ENCODE results near the gene IGF2BP1.

Gene IGF2BP1

DNA sequence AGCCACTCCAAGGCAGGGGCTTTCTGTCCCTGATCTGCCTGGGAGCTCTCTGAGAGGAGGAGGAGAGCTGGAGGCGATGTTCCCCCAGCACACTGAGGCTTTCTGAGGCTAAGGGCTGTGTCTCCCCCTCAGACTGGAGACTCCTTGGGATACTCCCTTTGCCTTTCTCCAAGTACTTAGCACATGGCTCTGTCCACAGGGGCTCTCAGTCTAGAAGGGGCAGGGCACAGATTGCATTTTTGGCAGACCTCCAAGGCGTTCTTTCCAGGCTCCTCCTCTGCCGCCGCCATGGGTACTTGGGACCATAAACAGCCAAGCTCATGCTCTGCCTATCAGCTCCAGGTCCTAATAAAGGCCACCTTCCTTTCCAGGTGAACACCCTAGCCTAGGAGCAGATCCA lies 27.0 kb upstream of the IGF2BP1 start:
- TF ChIP-seq, protein P1, sequence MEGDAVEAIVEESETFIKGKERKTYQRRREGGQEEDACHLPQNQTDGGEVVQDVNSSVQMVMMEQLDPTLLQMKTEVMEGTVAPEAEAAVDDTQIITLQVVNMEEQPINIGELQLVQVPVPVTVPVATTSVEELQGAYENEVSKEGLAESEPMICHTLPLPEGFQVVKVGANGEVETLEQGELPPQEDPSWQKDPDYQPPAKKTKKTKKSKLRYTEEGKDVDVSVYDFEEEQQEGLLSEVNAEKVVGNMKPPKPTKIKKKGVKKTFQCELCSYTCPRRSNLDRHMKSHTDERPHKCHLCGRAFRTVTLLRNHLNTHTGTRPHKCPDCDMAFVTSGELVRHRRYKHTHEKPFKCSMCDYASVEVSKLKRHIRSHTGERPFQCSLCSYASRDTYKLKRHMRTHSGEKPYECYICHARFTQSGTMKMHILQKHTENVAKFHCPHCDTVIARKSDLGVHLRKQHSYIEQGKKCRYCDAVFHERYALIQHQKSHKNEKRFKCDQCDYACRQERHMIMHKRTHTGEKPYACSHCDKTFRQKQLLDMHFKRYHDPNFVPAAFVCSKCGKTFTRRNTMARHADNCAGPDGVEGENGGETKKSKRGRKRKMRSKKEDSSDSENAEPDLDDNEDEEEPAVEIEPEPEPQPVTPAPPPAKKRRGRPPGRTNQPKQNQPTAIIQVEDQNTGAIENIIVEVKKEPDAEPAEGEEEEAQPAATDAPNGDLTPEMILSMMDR (IDR thresholded peaks at IDR 0.05; ENCODE audit: low read depth, low read length, missing control alignments): no peak
- no peak for DNase-seq (ENCODE audit: low read depth)
- H3K4me3 ChIP-seq (ENCODE audit: low read depth, low read length): no peak overlapping the region

DNA sequence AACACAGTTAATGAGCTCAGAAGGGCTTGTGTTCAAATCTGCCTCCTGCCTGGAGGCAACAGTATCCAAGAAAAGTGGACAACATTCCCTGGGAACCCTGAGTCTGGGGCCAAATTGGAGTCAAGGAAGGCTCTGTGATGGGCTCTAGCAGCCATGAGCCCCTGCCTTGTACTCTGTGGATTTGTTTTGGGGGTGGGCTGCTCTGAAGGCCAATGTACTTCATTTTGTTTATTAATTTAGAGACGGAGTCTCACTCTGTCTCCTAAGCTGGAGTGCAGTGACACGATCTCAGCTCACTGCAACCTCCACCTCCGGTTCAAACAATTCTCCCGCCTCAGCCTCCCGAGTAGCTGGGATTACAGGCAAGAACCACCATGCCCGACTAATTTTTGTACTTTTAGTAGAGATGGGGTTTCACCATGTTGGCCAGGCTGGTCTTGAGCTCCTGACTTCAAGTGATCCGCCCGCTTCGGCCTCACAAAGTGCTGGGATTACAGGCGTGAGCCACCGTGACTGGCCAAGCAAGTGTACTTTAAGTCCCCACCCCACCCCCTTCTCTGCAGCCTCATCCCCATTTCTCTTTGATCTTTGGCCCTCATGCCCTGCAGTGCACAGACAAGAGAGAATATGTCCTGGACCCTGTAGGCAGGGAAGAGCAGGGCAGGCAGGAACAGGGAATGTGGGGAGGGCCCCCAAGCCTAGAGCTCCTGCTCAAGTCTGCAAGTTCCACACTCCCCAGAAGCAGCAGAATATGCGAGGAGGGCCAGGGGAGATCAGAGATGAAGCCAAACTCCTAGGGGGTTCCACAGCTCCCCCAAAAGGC lies 26.1 kb upstream of the IGF2BP1 start:
- H3K4me3 ChIP-seq (ENCODE audit: low read depth, low read length): no peak overlapping the region
- no peak for DNase-seq (ENCODE audit: low read depth)
- TF ChIP-seq, protein P1 (IDR thresholded peaks at IDR 0.05; ENCODE audit: low read depth, low read length, missing control alignments): no peak
- in situ Hi-C loops (cut with HindIII; ENCODE audit: low sequenced_read_pairs): no loop called here

More for the DNA sequence above, 27.0 kb upstream of the IGF2BP1 start:
- in situ Hi-C loops (cut with HindIII; ENCODE audit: low sequenced_read_pairs): no loop called here

- DNase-seq (ENCODE audit: low read depth): no peak
- no peak overlapping the region for H3K4me3 ChIP-seq (ENCODE audit: low read depth, low read length)
- TF ChIP-seq, protein P1 (IDR thresholded peaks at IDR 0.05; ENCODE audit: low read depth, low read length, missing control alignments): no peak
- in situ Hi-C loops (cut with HindIII; ENCODE audit: low sequenced_read_pairs): no loop called here
Measured at GRCh38 chr17:48972749-48973097, 24.5 kb upstream of the IGF2BP1 start.

DNA sequence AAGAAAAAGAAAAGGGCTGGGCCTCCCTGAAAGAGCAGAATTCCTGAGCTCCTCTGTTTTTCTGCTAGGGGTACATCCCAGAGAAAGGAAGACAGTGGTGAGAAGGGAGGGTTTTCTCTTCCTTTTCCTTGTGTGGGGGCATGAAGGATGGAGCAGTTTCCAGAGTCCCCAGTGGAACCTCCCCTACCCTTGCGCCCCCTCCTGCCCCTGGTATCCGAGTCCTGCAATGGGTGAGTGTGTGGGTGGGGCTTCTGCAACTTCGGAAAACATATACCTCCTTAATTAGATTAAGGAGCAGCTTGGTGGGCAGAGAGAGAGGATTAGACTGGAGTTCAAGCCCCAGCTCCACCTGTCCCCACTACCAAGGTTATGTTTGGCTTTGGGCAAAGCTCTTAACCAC lies 23.4 kb upstream of the IGF2BP1 start:
- no peak for DNase-seq (ENCODE audit: low read depth)

GRCh38 chr17:48981927-48982539 lies 15.2 kb upstream of the IGF2BP1 start:
- DNase-seq (ENCODE audit: low read depth): no peak
- in situ Hi-C loops (cut with HindIII; ENCODE audit: low sequenced_read_pairs): no loop called here
- no peak overlapping the region for H3K4me3 ChIP-seq (ENCODE audit: low read depth, low read length)
- TF ChIP-seq, protein P1 (IDR thresholded peaks at IDR 0.05; ENCODE audit: low read depth, low read length, missing control alignments): no peak

More for the DNA sequence above, 23.4 kb upstream of the IGF2BP1 start:
- in situ Hi-C loops (cut with HindIII; ENCODE audit: low sequenced_read_pairs): no loop called here
- H3K4me3 ChIP-seq (ENCODE audit: low read depth, low read length): no peak overlapping the region
- TF ChIP-seq, protein P1 (IDR thresholded peaks at IDR 0.05; ENCODE audit: low read depth, low read length, missing control alignments): no peak

DNA sequence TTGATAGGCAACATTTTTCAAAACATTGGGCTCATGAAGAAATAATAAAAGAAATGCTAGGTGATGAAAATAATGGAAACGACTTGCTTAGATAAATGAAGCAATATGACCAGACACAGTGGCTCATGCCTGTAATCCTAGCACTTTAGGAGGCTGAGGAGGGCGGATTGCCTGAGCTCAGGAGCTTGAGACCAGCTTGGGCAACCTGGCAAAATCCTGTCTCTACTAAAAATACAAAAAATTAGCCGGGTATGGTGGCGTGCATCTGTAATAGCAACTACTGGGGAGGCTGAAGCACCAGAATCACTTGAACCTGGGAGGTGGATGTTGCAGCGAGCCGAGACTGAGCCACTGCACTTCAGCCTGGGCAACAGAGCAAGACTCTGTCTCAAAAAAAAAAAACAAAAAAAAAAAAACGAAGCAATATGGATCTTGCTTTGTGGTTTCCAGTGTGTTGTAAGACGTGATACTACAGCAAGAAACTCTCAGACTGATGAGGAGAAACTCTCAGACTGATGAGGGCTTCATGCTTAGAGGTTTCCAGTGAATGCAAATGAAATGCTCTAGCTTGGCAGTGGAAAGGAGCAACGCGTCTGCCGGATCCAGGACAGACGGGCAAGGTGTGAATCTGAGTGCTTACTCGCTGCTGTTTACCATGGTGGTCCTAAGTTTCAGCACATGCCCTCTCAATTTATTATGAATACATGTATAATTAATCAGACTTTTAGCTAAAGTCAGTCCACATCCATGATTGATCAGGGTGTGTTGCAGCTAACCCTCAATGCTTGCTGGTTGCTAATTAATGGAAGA lies 11.5 kb upstream of the IGF2BP1 start:
- DNase-seq (ENCODE audit: low read depth): no peak
- H3K4me3 ChIP-seq (ENCODE audit: low read depth, low read length): no peak overlapping the region
- in situ Hi-C loops (cut with HindIII; ENCODE audit: low sequenced_read_pairs): no loop called here
- TF ChIP-seq, protein P1 (IDR thresholded peaks at IDR 0.05; ENCODE audit: low read depth, low read length, missing control alignments): no peak
